IMR-90 (cell line): ENCODE results near the gene LIPE. TPM values are rescaled to one million over a fixed set of nuclear protein-coding genes. Genes with fewer than 3 reads are reported as not detected.

ENCODE experiments used
- ATAC-seq: fragments of 200-7000 bp; cut with Tn5 transposase; 2 replicates; pipeline ENCODE4 v1.9.1; 2020; ENCODE audit warnings: low read depth, mild to moderate bottlenecking, moderate library complexity
- BruUV-seq: library from RNA; stranded (reverse); fragments of 400-500 nt; replicated peaks from 2 replicates; lab custom pipeline; 2021; lab: Mats Ljungman, UMichigan
- CTCF ChIA-PET: fragments of 300-600 bp; formaldehyde crosslinking; extraction: SDS; loops from one replicate; lab custom pipeline; 2021; ENCODE audit warnings: antibody characterized with exemption; lab: Yijun Ruan, JAX
- POLR2A ChIA-PET: fragments of 300-600 bp; sonication (Branson Sonifier 250); formaldehyde crosslinking; loops from one replicate; lab custom pipeline; 2022; ENCODE audit warnings: antibody characterized with exemption; ENCODE audit not compliant: unreplicated experiment; lab: Charles Lee
- DNase-seq: peaks from one replicate; pipeline ENCODE4 v3.0.0; 2013
- H2AFZ ChIP-seq: replicated peaks from 2 replicates; pipeline ENCODE3; 2013; ENCODE audit warnings: low read length, mild to moderate bottlenecking; ENCODE audit not compliant: poor library complexity
- H2AK5ac ChIP-seq: 2 replicates; pipeline ENCODE4 v1.6.1; 2013; ENCODE audit warnings: low read depth, low read length, inconsistent platforms
- H2AK9ac ChIP-seq: replicated peaks from 2 replicates; pipeline ENCODE3; 2013; ENCODE audit warnings: mild to moderate bottlenecking, low read depth, low read length, moderate library complexity; ENCODE audit not compliant: poor library complexity
- H2BK120ac ChIP-seq: 2 replicates; pipeline ENCODE4 v1.6.1; 2013; ENCODE audit warnings: low read depth, low read length, inconsistent platforms
- H2BK15ac ChIP-seq: 3 replicates; pipeline ENCODE4 v1.6.1; 2013; ENCODE audit warnings: low read depth, low read length, inconsistent platforms
- H2BK20ac ChIP-seq: 2 replicates; pipeline ENCODE4 v1.6.1; 2013; ENCODE audit warnings: low read depth, mild to moderate bottlenecking, inconsistent platforms, low read length, moderate library complexity
- H2BK5ac ChIP-seq: 2 replicates; pipeline ENCODE4 v1.6.1; 2013; ENCODE audit warnings: mild to moderate bottlenecking, low read depth, low read length, inconsistent platforms; ENCODE audit not compliant: poor library complexity, severe bottlenecking
- H3K14ac ChIP-seq: replicated peaks from 2 replicates; pipeline ENCODE4 v1.6.1; 2013; ENCODE audit warnings: low read depth, low read length, inconsistent platforms
- H3K18ac ChIP-seq: 2 replicates; pipeline ENCODE4 v1.6.1; 2013; ENCODE audit warnings: low read depth, low read length, control low read depth
- H3K23ac ChIP-seq: 2 replicates; pipeline ENCODE4 v1.6.1; 2013; ENCODE audit warnings: low read depth, low read length, inconsistent platforms
- H3K27ac ChIP-seq: 2 replicates; pipeline ENCODE4 v1.5.1; 2013; ENCODE audit warnings: mild to moderate bottlenecking, control low read depth, low read length; ENCODE audit not compliant: insufficient read depth
- H3K27me3 ChIP-seq: 2 replicates; pipeline ENCODE4 v1.6.1; 2013; ENCODE audit warnings: low read length; ENCODE audit not compliant: control insufficient read depth, insufficient read depth
- H3K36me3 ChIP-seq: 2 replicates; pipeline ENCODE4 v1.6.1; 2013; ENCODE audit warnings: low read length, mixed read lengths; ENCODE audit not compliant: control insufficient read depth, insufficient read depth
- H3K4ac ChIP-seq: 2 replicates; pipeline ENCODE4 v1.6.1; 2013; ENCODE audit warnings: low read depth, low read length, inconsistent platforms
- H3K4me1 ChIP-seq: 2 replicates; pipeline ENCODE4 v1.6.1; 2013; ENCODE audit warnings: low read length, mixed read lengths; ENCODE audit not compliant: control insufficient read depth, insufficient read depth
- H3K4me2 ChIP-seq: 2 replicates; pipeline ENCODE4 v1.6.1; 2013; ENCODE audit warnings: low read depth, mild to moderate bottlenecking, control low read depth, low read length, moderate library complexity
- H3K4me3 ChIP-seq: 2 replicates; pipeline ENCODE4 v1.5.1; 2013; ENCODE audit warnings: low read depth, mild to moderate bottlenecking, control low read depth, low read length, moderate library complexity; ENCODE audit not compliant: insufficient read depth
- H3K56ac ChIP-seq: 2 replicates; pipeline ENCODE4 v1.6.1; 2013; ENCODE audit warnings: low read length, inconsistent platforms; ENCODE audit not compliant: insufficient read depth; ENCODE audit errors: extremely low read depth
- H3K79me1 ChIP-seq, 2 experiments: 2 replicates each; pipeline ENCODE4 v1.6.1; 2013; ENCODE audit warnings: low read length in 2 of 2, inconsistent platforms in 1 of 2, low read depth in 1 of 2
- H3K9ac ChIP-seq: 2 replicates; pipeline ENCODE4 v1.6.1; 2013; ENCODE audit warnings: low read depth, low read length, control low read depth
- H3K9me1 ChIP-seq: 2 replicates; pipeline ENCODE4 v1.6.1; 2013; ENCODE audit warnings: low read length, inconsistent platforms; ENCODE audit not compliant: insufficient read depth
- H3K9me3 ChIP-seq: 2 replicates; pipeline ENCODE4 v1.6.1; 2013; ENCODE audit warnings: low read length; ENCODE audit not compliant: control insufficient read depth, insufficient read depth
- H4K20me1 ChIP-seq: 2 replicates; pipeline ENCODE4 v1.6.1; 2013; ENCODE audit warnings: low read length, inconsistent platforms; ENCODE audit not compliant: insufficient read depth
- H4K5ac ChIP-seq: 2 replicates; pipeline ENCODE4 v1.6.1; 2013; ENCODE audit warnings: mild to moderate bottlenecking, low read depth, low read length, control low read depth
- H4K8ac ChIP-seq, 2 experiments: 2 replicates each; pipeline ENCODE4 v1.6.1; 2013; ENCODE audit warnings: low read depth in 2 of 2, low read length in 2 of 2, control low read depth in 1 of 2, inconsistent platforms in 1 of 2
- H4K91ac ChIP-seq: 2 replicates; pipeline ENCODE4 v1.6.1; 2013; ENCODE audit warnings: low read depth, low read length, inconsistent platforms; ENCODE audit not compliant: insufficient read depth
- BHLHE40 ChIP-seq: fragments of 150-350 bp; IDR thresholded peaks from 2 replicates; pipeline ENCODE4 v1.6.1; 2016; ENCODE audit warnings: mild to moderate bottlenecking, low read depth, low read length
- CEBPB ChIP-seq: IDR thresholded peaks from 2 replicates; pipeline ENCODE4 v1.6.1; 2012; ENCODE audit warnings: low read depth, low read length, improper control_type of control experiment
- CHD1 ChIP-seq: IDR thresholded peaks from 2 replicates; pipeline ENCODE4 v1.6.1; 2012; ENCODE audit warnings: low read depth, low read length, improper control_type of control experiment
- FOS ChIP-seq: fragments of 150-350 bp; IDR thresholded peaks from 2 replicates; pipeline ENCODE4 v1.6.1; 2016; ENCODE audit warnings: low read depth, low read length
- MAFK ChIP-seq: IDR thresholded peaks from 2 replicates; pipeline ENCODE4 v1.6.1; 2012; ENCODE audit warnings: low read depth, low read length, improper control_type of control experiment
- MAZ ChIP-seq: IDR thresholded peaks from 2 replicates; pipeline ENCODE4 v1.6.1; 2012; ENCODE audit warnings: low read depth, mild to moderate bottlenecking, low read length, improper control_type of control experiment, moderate library complexity, borderline replicate concordance
- MXI1 ChIP-seq: IDR thresholded peaks from 2 replicates; pipeline ENCODE4 v1.6.1; 2012; ENCODE audit warnings: low read depth, mild to moderate bottlenecking, low read length, moderate library complexity, borderline replicate concordance
- NFE2L2 ChIP-seq: fragments of 150-350 bp; IDR thresholded peaks from 2 replicates; pipeline ENCODE4 v1.6.1; 2016; ENCODE audit warnings: low read depth, mild to moderate bottlenecking, low read length
- POLR2A ChIP-seq: IDR thresholded peaks from 2 replicates; pipeline ENCODE4 v1.6.1; 2012; ENCODE audit warnings: mild to moderate bottlenecking, low read depth, low read length
- RAD21 ChIP-seq: IDR thresholded peaks from 2 replicates; pipeline ENCODE4 v1.6.1; 2012; ENCODE audit warnings: low read length, improper control_type of control experiment
- RCOR1 ChIP-seq: IDR thresholded peaks from 2 replicates; pipeline ENCODE4 v1.6.1; 2012; ENCODE audit warnings: mild to moderate bottlenecking, low read length, improper control_type of control experiment; ENCODE audit not compliant: insufficient replicate concordance
- RFX5 ChIP-seq: IDR thresholded peaks from 2 replicates; pipeline ENCODE4 v1.8.0; 2012; ENCODE audit warnings: low read depth, mild to moderate bottlenecking, low read length, moderate library complexity
- SMC3 ChIP-seq: fragments of 150-350 bp; IDR thresholded peaks from 2 replicates; pipeline ENCODE4 v1.6.1; 2016; ENCODE audit warnings: low read depth, mild to moderate bottlenecking, antibody characterized with exemption, low read length, moderate library complexity
- WGBS, 2 experiments: methylation state at CpG; one replicate each; pipeline versions ENCODE4 v1.1.5 to v1.1.7; 2013; ENCODE audit warnings: missing lambda C conversion rate in 2 of 2; ENCODE audit not compliant: insufficient read length in 1 of 2; ENCODE audit errors: extremely low coverage in 2 of 2; 5-methylcytosine and 5-hydroxymethylcytosine counted together
- dilution Hi-C: fragments of 300-500 bp; cut with HindIII; formaldehyde crosslinking; loops from one replicate; pipeline ENCODE4 v1.14.3; 2018; ENCODE audit warnings: low sequenced_read_pairs; ENCODE audit not compliant: unreplicated experiment
- in situ Hi-C: fragments of 300-500 bp; cut with MboI; formaldehyde crosslinking; loops from 3 replicates; pipeline ENCODE4 v1.14.3; 2019; ENCODE audit warnings: low sequenced_read_pairs, inconsistent platforms, mixed read lengths
- intact Hi-C: fragments of 100-400 bp; cut with micrococcal nuclease; formaldehyde crosslinking; loops from 2 replicates; pipeline ENCODE4 v1.10.0; 2022
- polyA plus RNA-seq, 3 experiments: library from polyadenylated mRNA; depleted of rRNA; stranded (reverse); fragments of >200 nt; gene quantifications; 2 replicates each; pipeline ENCODE4 v1.2.3, GENCODE V29; 2012; ENCODE audit warnings: low replicate concordance in 1 of 3
- total RNA-seq: library from RNA; depleted of rRNA; stranded (reverse); fragments of >200 nt; gene quantifications from 2 replicates; pipeline ENCODE4 v1.2.3, GENCODE V29; 2012
- TF ChIP-seq, protein P1 (sequence below): fragments of 150-350 bp; IDR thresholded peaks from 2 replicates; pipeline ENCODE4 v1.6.1; 2016; ENCODE audit warnings: low read depth, mild to moderate bottlenecking, low read length, moderate library complexity, borderline replicate concordance
- TF ChIP-seq, protein P2 (sequence below): conservative IDR thresholded peaks from 2 replicates; pipeline ENCODE4 v1.5.1; 2012; ENCODE audit warnings: mild to moderate bottlenecking, low read depth, low read length, improper control_type of control experiment
- TF ChIP-seq, protein P3 (sequence below): fragments of 150-350 bp; IDR thresholded peaks from 2 replicates; pipeline ENCODE4 v1.6.1; 2017; ENCODE audit warnings: mild to moderate bottlenecking, antibody characterized with exemption, low read length, low read depth

Gene LIPE
- total and polyA plus RNA-seq, 2 of the 4 experiments (the other 2 are of a cell fraction): 1.1 to 5.4 TPM

DNA sequence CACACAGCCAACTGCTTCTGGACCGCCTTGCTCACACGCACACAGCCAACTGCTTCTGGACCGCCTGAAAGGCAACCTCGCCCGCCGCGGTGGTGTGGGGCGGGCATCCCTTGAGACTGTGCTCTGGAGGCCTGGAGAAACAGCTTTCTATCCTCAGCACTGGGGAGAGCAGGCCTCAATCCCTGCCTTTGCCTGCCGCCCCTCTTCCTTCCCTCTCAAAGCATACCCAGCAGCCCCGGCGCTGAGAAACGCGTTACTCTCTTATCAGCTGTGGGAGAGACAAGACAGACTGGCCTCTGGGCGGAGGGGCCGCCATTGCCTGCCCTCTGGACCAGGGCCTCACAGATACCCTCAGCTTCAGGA lies 2.9 kb downstream of the LIPE start:
- Histone ChIP-seq H3K18ac (no peak overlapping the region), H2AK5ac (no peak overlapping the region), H2BK120ac (no peak overlapping the region), H3K4me3 (peak overlapping the region; percentile 64; the same call in 1 of the 2 replicates), H3K14ac (0 out of 2 replicates have a peak overlapping the region, but pooled peaks have one; percentile 28), H3K4ac (0 out of 2 replicates have a peak overlapping the region, but pooled peaks have one; percentile 4), H2AK9ac (peak overlapping the region; percentile 50), H3K36me3 (no peaks in the 10 kb centered on the region), H3K9ac (no peak overlapping the region), H3K9me1 (peaks cover 11% of the 10 kb centered on the region), H4K91ac (no peak overlapping the region), H3K23ac (no peak overlapping the region), H3K56ac (no peak overlapping the region), H2BK5ac (no peak overlapping the region), H3K4me2 (no peak overlapping the region; the same call in 1 of the 2 replicates), H2BK20ac (no peak overlapping the region), H3K9me3 (no peaks in the 10 kb centered on the region), H2BK15ac (no peak overlapping the region), H3K27me3 (no peaks in the 10 kb centered on the region), H4K8ac (peak overlapping the region; percentile 55 to 84; a peak in 2 of 4 replicates), H3K27ac (no peak overlapping the region), H2AFZ (peak overlapping the region; percentile 96), H3K4me1 (peaks cover 9% of the 10 kb centered on the region), H3K79me1 (peaks cover 4 to 19% of the 10 kb centered on the region in 2 experiments; a peak in 2 of 4 replicates), H4K5ac (no peak overlapping the region), H4K20me1 (peaks cover 11% of the 10 kb centered on the region; the same call in 1 of the 2 replicates)
- intact Hi-C loops (no loop called here), dilution Hi-C loops (no loop called here), in situ Hi-C loops (no loop called here)
- no TSS peak for BruUV-seq
- ChIA-PET POLR2A (no interaction called here), CTCF (interaction anchor here (0.9 to 2.4 kb wide), 3 partner anchors 9 to 24 kb away, joined by 3 to 8 read pairs (median 4); no protein-coding TSS in a partner anchor)
- ATAC-seq: no peak
- no peak for DNase-seq
- 55% methylated on average over 10 of the region's 15 CpGs; no CpG with 5 or more reads in 1 of the 2 experiments for WGBS, 2 experiments
- TF ChIP-seq, protein P1, sequence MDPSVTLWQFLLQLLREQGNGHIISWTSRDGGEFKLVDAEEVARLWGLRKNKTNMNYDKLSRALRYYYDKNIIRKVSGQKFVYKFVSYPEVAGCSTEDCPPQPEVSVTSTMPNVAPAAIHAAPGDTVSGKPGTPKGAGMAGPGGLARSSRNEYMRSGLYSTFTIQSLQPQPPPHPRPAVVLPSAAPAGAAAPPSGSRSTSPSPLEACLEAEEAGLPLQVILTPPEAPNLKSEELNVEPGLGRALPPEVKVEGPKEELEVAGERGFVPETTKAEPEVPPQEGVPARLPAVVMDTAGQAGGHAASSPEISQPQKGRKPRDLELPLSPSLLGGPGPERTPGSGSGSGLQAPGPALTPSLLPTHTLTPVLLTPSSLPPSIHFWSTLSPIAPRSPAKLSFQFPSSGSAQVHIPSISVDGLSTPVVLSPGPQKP: no peak
- TF ChIP-seq RCOR1 (no peak), NFE2L2 (no peak), FOS (no peak), CEBPB (no peak), MAZ (no peak), SMC3 (no peak), RAD21 (no peak), MAFK (no peak), RFX5 (no peak), POLR2A (no peak), CHD1 (no peak), MXI1 (no peak), BHLHE40 (no peak)
- TF ChIP-seq, protein P2, sequence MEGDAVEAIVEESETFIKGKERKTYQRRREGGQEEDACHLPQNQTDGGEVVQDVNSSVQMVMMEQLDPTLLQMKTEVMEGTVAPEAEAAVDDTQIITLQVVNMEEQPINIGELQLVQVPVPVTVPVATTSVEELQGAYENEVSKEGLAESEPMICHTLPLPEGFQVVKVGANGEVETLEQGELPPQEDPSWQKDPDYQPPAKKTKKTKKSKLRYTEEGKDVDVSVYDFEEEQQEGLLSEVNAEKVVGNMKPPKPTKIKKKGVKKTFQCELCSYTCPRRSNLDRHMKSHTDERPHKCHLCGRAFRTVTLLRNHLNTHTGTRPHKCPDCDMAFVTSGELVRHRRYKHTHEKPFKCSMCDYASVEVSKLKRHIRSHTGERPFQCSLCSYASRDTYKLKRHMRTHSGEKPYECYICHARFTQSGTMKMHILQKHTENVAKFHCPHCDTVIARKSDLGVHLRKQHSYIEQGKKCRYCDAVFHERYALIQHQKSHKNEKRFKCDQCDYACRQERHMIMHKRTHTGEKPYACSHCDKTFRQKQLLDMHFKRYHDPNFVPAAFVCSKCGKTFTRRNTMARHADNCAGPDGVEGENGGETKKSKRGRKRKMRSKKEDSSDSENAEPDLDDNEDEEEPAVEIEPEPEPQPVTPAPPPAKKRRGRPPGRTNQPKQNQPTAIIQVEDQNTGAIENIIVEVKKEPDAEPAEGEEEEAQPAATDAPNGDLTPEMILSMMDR: no peak
- TF ChIP-seq, protein P3, sequence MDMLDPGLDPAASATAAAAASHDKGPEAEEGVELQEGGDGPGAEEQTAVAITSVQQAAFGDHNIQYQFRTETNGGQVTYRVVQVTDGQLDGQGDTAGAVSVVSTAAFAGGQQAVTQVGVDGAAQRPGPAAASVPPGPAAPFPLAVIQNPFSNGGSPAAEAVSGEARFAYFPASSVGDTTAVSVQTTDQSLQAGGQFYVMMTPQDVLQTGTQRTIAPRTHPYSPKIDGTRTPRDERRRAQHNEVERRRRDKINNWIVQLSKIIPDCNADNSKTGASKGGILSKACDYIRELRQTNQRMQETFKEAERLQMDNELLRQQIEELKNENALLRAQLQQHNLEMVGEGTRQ: no peak
